Stimulated activated CD8-positive, alpha-beta memory T cell treated with anti-CD3 and anti-CD28 coated beads, Interleukin-4, amount 100 ng/mL, for 1 hour (primary cell): ENCODE results near the gene SUSD6.

Source experiments
- DNase-seq, 2 donors: peaks; one replicate each; pipeline ENCODE4 v3.0.0-alpha.2; 2020; ENCODE audit warnings: low read depth in 2 of 2, low spot score in 1 of 2

Gene SUSD6

GRCh38 chr14:69671365-69672030 lies 60.1 kb downstream of the SUSD6 start:
- no peak for DNase-seq

DNA sequence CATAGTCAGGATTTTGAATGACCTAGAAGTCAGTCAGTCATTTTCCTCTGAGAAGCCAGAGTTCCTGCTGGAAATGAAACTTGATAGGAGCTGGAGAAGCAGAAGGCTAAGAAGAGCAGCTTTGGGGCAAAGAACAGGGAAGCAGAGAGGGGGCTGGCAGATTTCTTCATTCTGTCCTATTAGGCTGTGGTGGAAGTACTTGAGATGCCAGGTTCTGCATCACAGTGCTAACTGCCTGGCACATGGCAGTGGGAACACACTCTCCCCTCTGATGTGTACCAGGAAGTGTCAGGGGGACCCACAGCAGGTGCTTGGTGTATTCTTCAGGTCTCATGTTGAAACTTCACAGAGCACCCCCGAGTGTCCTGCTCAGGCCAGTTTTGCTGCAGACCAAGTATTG lies 61.0 kb downstream of the SUSD6 start:
- no peak for DNase-seq

- no peak for DNase-seq
These were observed 61.7 kb downstream of the SUSD6 start for GRCh38 chr14:69673104-69673503.

DNA sequence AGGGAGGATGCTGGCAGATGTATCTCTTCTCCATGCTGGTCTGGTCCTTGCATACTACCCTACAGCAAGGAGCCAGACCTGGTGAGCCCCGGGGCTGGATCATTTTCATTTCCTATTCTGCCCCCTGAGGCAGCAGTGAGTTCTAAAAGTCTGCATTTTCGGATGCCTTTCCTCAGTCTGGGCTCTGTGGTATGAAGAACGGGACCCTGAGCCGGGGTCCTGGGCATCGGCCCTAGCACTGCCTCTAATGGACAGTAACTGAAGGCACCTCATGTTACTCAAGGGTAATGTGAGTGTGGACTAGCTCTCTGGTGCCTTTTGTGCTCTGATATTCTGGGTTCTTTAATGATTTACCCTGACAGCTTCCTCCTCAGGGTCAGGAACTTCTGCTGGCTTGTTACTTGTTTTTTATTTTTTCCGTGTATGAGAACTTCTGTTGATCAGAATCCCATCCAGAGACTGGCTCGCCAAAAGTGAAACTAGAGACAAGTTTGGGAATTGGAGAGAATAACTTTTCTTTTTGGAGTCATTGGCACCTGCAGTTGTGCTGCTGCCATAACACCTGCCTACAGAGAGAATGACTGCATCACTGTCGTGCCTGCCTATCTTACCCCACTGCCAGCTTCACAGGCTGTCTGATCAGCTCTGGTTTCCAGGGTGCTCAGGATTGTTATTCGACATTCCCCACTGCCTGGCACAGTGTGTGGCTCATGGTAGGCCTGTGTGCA lies 62.3 kb downstream of the SUSD6 start:
- no peak for DNase-seq

- DNase-seq: no peak
These were observed 63.3 kb downstream of the SUSD6 start for GRCh38 chr14:69674546-69675244.

GRCh38 chr14:69675245-69675583 lies 63.8 kb downstream of the SUSD6 start:
- DNase-seq: no peak

GRCh38 chr14:69675877-69676416 lies 64.6 kb downstream of the SUSD6 start:
- no peak for DNase-seq

DNA sequence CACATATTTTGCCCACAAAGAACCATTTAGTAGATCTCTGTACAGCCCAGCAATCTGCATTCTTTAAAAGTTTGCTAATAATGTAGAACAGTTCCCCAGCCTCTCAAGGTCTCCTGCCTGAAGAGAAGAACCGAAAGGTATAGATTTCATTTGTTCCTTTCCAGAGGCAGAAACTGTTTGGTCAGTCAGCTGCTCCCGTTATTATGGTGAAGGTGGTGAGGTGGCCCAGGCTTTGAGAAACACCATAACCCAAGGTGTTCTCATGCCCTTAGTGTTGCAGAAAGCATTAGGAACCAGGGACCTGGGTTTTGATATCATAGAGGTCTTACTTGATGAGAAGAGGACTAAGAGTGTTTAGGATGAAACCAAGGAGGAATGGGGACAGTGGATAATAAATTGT lies 65.3 kb downstream of the SUSD6 start:
- no peak for DNase-seq

DNA sequence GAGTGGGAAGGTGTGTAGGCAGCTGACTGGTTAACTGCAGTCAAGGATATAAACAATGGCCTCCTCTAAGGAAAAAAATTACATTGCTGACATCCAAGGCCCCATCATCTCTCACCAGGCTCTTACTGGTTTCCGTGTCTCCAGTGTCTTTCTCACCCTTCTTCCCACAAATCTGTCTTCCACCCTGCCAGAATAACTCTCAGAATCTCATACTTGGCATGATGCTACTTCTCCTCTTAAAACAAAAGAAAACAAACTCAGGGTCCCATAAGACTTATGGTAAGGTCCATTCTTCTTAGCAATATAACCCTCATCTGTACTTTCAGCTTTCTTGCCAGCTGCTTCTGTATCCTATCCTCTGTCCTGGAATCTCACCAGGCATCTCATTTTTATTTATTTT lies 68.9 kb downstream of the SUSD6 start:
- no peak for DNase-seq

DNA sequence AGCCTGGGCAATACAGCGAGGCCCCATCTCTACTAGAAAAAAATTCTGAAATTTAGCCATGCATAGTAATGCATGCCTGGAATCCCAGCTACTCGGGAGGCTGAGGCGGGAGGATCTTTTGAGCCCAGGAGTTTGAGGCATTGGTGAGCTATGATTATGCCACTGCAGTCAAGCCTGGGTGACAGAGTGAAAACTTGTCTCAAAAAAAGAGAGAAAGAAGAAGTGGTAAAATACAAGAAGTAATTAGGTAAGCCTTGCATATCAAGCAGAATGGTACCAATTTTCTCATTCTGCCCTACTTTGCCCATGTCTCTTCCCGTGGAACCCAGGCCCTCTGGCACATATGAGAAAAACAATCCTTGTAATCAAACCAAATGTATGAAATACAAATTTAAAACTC lies 70.7 kb downstream of the SUSD6 start:
- DNase-seq: no peak

- no peak for DNase-seq
These were observed 71.3 kb downstream of the SUSD6 start for GRCh38 chr14:69682621-69683263.

GRCh38 chr14:69683971-69684370 lies 72.6 kb downstream of the SUSD6 start:
- no peak for DNase-seq

- DNase-seq: no peak
These were observed 73.2 kb downstream of the SUSD6 start for GRCh38 chr14:69684461-69685217.

GRCh38 chr14:69685218-69685616 lies 73.8 kb downstream of the SUSD6 start:
- peak in 1 of 2 donors; percentile 9 for DNase-seq

DNA sequence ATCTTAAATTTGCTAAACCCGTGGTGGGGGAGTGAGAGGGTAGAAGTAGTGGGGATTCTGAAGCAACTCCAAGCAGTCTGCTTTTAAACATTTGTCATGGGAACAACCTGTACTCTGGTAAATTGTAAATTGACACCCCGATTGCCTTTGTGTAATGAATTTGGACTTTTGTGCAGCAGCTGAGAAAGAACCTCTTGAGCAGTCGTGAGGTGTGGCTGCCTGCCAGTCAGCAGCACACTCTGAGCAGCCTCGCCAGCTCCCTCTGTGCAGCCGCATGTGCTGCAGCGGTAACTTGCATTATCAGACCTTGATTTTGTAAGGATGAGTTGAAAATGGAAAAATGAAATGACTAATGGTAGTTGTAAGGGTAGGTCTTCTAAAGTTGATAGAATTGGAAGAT lies 74.3 kb downstream of the SUSD6 start:
- no peak for DNase-seq

GRCh38 chr14:69687606-69688298 lies 76.4 kb downstream of the SUSD6 start:
- DNase-seq: no peak

GRCh38 chr14:69688299-69688649 lies 76.9 kb downstream of the SUSD6 start:
- no peak for DNase-seq

- no peak for DNase-seq
These were observed 78.6 kb downstream of the SUSD6 start for GRCh38 chr14:69690042-69690441.

DNA sequence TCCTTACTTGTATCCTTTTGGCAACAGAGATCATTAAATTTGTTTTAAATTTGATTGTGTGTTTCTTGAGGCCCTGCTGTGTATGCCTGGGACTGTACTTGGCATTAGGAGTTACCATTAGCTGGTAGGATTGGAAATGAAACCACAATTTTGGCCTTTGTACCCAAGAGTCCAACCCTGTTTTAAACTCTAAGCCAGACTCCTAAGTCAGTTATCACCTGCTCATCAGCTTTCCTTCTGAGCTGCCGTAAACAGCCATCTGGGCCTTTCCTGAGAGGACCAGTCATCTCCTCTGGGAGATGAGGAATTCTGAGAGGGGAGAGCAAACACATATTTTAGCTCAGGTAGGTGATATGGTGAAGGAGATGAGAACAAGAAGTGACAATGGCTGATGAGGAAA lies 81.2 kb downstream of the SUSD6 start:
- DNase-seq: no peak

DNA sequence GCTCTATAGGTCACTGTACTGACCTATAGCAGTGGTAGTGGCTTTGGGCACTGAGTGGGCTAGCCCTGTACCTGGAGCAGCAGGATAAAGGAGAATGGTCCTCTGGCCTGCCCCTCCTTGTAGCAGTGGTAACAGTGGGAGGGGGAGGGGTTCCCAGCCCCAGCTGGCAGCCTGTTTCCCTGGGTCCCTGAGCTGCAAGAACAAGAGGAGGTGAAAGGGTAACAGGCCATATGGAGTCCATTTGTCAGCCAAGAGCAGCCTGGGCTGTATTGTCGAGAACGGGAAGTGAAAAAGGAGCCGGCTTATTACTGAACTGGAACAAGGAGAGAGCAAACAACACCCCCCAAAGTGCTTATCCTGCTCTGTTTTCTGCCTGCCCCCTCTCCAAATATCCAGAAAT lies 81.7 kb downstream of the SUSD6 start:
- no peak for DNase-seq
